ENCODE data around the gene PEDS1.

PEDS1 gene

GRCh38 chr20:50145566-50145965 is 8.0 kb downstream of the PEDS1 start:
- no peaks in the 10 kb centered on the region for H3K79me2 ChIP-seq (ENCODE audit: insufficient read depth, low read length)
- no peaks in the 10 kb centered on the region for H3K9me2 ChIP-seq (ENCODE audit: low read depth, low read length)
- no peak overlapping the region for H3K27ac ChIP-seq (ENCODE audit: low read depth, low read length, poor library complexity, severe bottlenecking)
- no peaks in the 10 kb centered on the region for H4K20me1 ChIP-seq (ENCODE audit: insufficient read depth, low read length)
- H3K36me3 ChIP-seq (ENCODE audit: insufficient read depth, low read length): peaks cover 30% of the 10 kb centered on the region; the same call in 1 of the 2 replicates
- no peak overlapping the region for H3K4me3 ChIP-seq (ENCODE audit: low read depth, low read length, poor library complexity, severe bottlenecking)
- H3K9me3 ChIP-seq (ENCODE audit: low read length): no peaks in the 10 kb centered on the region
- H2AFZ ChIP-seq (ENCODE audit: low read length): no peak overlapping the region
- no peak overlapping the region for H3K9ac ChIP-seq (ENCODE audit: low read length)
- H3K4me1 ChIP-seq (ENCODE audit: insufficient read depth, low read length, severe bottlenecking): peaks cover 21% of the 10 kb centered on the region
- H3K27me3 ChIP-seq (ENCODE audit: insufficient read depth, low read length): no peaks in the 10 kb centered on the region
- TF ChIP-seq EZH2 (IDR thresholded peaks at IDR 0.05; ENCODE audit: borderline replicate concordance, low read length): no peak
- TF ChIP-seq, protein P1, sequence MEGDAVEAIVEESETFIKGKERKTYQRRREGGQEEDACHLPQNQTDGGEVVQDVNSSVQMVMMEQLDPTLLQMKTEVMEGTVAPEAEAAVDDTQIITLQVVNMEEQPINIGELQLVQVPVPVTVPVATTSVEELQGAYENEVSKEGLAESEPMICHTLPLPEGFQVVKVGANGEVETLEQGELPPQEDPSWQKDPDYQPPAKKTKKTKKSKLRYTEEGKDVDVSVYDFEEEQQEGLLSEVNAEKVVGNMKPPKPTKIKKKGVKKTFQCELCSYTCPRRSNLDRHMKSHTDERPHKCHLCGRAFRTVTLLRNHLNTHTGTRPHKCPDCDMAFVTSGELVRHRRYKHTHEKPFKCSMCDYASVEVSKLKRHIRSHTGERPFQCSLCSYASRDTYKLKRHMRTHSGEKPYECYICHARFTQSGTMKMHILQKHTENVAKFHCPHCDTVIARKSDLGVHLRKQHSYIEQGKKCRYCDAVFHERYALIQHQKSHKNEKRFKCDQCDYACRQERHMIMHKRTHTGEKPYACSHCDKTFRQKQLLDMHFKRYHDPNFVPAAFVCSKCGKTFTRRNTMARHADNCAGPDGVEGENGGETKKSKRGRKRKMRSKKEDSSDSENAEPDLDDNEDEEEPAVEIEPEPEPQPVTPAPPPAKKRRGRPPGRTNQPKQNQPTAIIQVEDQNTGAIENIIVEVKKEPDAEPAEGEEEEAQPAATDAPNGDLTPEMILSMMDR (IDR thresholded peaks at IDR 0.05; ENCODE audit: low read length): no peak
- no peak overlapping the region for H3K4me2 ChIP-seq (ENCODE audit: low read length)
- H3F3A ChIP-seq (ENCODE audit: insufficient read depth, low read length): no peaks in the 10 kb centered on the region

- H3K36me3 ChIP-seq (ENCODE audit: insufficient read depth, low read length): peaks cover 37% of the 10 kb centered on the region; the same call in 1 of the 2 replicates
- TF ChIP-seq EZH2 (IDR thresholded peaks at IDR 0.05; ENCODE audit: borderline replicate concordance, low read length): no peak
- TF ChIP-seq, protein P1 (IDR thresholded peaks at IDR 0.05; ENCODE audit: low read length): no peak
- H3K9me3 ChIP-seq (ENCODE audit: low read length): no peaks in the 10 kb centered on the region
- H3K27ac ChIP-seq (ENCODE audit: low read depth, low read length, poor library complexity, severe bottlenecking): no peak overlapping the region
- H3K79me2 ChIP-seq (ENCODE audit: insufficient read depth, low read length): no peaks in the 10 kb centered on the region
- H3K4me3 ChIP-seq (ENCODE audit: low read depth, low read length, poor library complexity, severe bottlenecking): no peak overlapping the region
- H3K27me3 ChIP-seq (ENCODE audit: insufficient read depth, low read length): no peaks in the 10 kb centered on the region
- no peak overlapping the region for H2AFZ ChIP-seq (ENCODE audit: low read length)
- H3K9ac ChIP-seq (ENCODE audit: low read length): no peak overlapping the region
- no peak overlapping the region for H3K4me2 ChIP-seq (ENCODE audit: low read length)
- H4K20me1 ChIP-seq (ENCODE audit: insufficient read depth, low read length): no peaks in the 10 kb centered on the region
- no peaks in the 10 kb centered on the region for H3F3A ChIP-seq (ENCODE audit: insufficient read depth, low read length)
- peaks cover 21% of the 10 kb centered on the region for H3K4me1 ChIP-seq (ENCODE audit: insufficient read depth, low read length, severe bottlenecking)
- no peaks in the 10 kb centered on the region for H3K9me2 ChIP-seq (ENCODE audit: low read depth, low read length)
These were observed 9.2 kb downstream of the PEDS1 start for GRCh38 chr20:50144362-50144761.

DNA sequence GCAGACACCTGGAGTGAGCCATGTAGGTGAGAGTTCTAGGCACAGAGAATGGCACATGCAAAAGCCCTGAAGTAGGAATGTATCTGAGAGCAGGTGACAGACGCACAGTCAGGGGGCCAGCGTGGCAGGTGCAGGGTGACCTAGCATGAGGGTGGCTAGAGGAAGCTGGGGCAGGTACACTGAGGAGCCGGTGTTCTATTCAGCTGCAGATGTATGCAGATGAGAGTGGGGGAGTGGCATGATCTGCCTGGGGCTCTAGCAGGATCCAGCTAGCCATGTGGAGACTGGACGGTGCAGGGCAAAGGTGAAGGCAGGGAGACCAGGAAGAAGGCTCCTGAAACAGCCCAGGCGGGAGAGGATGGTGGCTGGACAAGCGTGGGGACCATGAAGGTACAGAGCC is 10.7 kb downstream of the PEDS1 start:
- Histone ChIP-seq H3K4me2 (ENCODE audit: low read length) (no peak overlapping the region), H3K9me2 (ENCODE audit: low read depth, low read length) (no peaks in the 10 kb centered on the region), H3K9ac (ENCODE audit: low read length) (no peak overlapping the region), H3K79me2 (ENCODE audit: insufficient read depth, low read length) (no peaks in the 10 kb centered on the region), H3K27me3 (ENCODE audit: insufficient read depth, low read length) (no peaks in the 10 kb centered on the region), H3K4me3 (ENCODE audit: low read depth, low read length, poor library complexity, severe bottlenecking) (no peak overlapping the region), H3K36me3 (ENCODE audit: insufficient read depth, low read length) (peaks cover 37% of the 10 kb centered on the region; the same call in 1 of the 2 replicates), H3F3A (ENCODE audit: insufficient read depth, low read length) (no peaks in the 10 kb centered on the region), H3K4me1 (ENCODE audit: insufficient read depth, low read length, severe bottlenecking) (peaks cover 21% of the 10 kb centered on the region), H4K20me1 (ENCODE audit: insufficient read depth, low read length) (no peaks in the 10 kb centered on the region), H3K9me3 (ENCODE audit: low read length) (no peaks in the 10 kb centered on the region), H2AFZ (ENCODE audit: low read length) (no peak overlapping the region), H3K27ac (ENCODE audit: low read depth, low read length, poor library complexity, severe bottlenecking) (no peak overlapping the region)
- TF ChIP-seq EZH2 (IDR thresholded peaks at IDR 0.05; ENCODE audit: borderline replicate concordance, low read length): no peak
- TF ChIP-seq, protein P1 (IDR thresholded peaks at IDR 0.05; ENCODE audit: low read length): no peak

Data from OCI-LY1 (cell line).